HG02678 (cell line): ENCODE measurements around the gene MAML3.

Experiments
- ATAC-seq: cut with Tn5 transposase; IDR thresholded peaks from one replicate; pipeline ENCODE4 v1.9.1; 2021; ENCODE audit warnings: mild to moderate bottlenecking, moderate library complexity; ENCODE audit not compliant: unreplicated experiment

Gene MAML3

DNA sequence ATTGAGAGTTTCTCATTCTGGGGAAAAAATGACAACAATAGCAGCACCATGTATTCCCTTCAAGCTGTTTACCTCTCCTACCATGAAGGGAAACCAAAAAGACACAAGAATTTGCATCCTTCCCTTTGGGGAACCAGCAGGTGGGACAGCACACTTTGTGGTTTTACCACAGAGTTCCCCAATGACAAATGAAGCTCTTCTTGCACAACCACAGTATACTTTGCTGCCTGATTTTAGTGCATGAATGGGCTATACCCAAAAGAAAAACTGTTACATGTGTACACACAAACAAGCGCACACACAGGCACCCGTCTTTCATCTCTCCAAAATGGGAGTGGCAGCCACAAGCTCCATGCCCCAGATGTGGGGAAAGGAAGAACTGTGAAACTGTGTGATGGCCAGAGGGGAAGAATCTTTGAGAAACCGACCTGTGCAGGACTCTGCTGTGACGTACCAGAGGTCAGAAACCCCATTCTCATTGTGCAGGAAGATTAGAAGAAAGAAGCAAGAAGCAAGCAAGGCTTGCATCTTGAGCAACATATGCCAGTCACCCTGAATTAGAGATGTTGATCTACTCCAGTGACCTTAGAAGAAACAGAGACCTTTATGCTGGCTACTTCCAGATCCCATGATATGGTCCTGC lies 2.7 kb upstream of the MAML3 start:
- peak; percentile 79 for ATAC-seq

DNA sequence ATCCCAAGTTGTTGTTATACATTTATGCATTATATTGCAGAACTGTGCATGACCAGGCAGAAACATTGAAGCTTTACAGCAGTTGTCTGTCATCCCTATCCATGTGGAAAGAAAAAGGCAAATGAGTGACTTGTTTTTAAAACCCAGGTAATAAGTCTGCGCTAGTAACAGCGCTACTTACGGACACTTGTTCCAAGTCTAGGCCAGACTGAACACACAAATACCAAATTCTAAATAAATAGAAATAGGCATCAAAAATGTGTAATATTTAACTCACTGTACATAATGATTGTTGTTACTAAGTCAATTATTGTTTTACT lies 548 bp upstream of the MAML3 start:
- ATAC-seq: no peak

DNA sequence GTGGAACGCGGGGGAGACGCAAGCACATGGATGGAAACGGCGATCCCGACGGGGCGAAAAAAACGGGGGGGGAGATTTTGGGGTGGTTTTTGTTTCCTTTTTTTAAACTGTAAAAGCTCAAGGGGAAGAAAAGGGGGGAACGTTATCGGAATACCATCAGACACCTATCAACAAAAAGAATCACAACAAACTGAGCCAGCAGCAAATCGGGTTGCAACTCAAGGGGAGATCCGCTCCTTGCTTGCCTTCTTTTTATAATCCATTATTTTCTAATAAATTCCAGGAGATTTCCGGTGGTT lies 616 bp downstream of the MAML3 start:
- ATAC-seq: no peak

DNA sequence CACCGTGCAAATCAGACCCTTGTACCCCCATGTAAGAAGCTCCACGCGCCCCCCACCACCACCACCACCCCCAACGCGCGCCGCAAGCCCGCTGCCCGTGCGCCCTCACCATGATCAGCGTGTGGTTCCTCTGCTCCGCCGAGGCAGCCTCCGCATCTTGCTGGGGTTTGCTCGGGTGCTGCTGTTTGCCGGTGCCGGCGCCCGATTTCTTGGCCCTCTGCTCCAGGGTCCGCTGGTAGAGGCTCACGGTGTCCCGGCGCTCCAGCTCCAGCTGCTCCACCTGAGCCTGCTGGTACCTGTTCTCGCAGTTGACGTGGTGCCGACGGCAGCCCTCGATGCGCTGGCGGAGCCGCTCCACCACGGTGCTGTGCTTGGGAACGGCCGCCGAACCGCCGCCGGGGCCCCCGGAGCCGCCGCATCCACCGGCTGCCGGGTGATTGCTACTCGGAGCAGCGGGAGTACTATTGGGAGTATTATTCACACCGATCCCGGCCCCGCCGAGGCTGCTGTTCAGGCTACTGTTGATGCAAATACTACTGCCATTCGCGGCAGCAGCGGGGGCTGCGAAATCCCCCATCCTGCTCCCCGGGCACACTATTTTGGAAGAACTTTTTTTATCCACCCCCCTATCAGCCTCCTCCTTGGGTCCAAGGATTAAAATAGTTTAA lies 1.1 kb downstream of the MAML3 start:
- ATAC-seq: no peak

DNA sequence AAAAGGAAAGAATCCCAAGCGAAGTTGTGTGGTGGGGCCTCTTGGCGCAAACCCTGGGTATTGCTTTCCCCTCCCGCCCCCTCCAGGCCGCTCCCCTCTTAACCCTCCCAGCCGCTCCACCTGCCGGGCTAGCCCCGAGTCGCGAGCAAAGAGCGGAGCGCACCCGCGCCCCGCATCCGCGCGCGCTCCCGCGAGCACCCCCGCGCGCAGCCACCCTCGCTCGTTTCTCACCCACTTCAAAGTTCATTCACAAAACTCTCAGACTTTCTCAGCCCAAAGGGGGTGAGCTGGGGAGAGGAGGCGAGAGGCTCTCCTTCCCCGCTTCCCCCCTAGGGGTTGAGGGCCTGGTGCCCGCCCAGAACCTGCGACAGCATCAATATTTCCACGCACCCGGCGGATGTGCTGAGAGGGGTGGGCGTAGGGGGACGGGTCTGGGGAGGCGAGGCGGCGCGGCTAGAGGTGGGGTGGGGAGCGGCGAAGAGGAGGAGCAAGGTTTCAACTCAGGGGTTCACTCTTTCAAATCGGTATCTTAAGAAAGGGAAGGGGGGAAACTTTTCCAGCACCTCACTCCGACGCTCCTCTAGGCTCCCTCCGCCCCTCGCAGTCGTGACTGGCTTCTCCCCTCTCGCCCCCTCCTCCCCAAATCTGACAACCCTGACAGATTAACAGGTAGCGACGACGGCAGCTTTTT lies 1.8 kb downstream of the MAML3 start:
- no peak for ATAC-seq

DNA sequence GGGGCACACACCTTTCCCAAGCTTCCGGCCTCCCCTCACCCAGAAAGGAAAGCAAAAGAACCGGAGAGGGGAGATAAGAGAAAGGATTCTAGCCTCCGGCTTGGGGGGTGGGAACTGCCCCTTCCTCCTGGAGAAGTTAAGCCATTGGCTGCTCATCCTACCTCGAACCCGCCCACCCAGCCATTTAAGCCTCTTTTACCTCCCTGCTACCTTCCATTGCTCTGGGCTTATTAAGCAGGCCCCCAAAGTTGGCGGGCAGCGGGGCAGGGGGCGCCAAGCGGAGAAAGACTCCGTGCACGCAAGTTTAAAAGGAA lies 2.3 kb downstream of the MAML3 start:
- ATAC-seq: no peak

DNA sequence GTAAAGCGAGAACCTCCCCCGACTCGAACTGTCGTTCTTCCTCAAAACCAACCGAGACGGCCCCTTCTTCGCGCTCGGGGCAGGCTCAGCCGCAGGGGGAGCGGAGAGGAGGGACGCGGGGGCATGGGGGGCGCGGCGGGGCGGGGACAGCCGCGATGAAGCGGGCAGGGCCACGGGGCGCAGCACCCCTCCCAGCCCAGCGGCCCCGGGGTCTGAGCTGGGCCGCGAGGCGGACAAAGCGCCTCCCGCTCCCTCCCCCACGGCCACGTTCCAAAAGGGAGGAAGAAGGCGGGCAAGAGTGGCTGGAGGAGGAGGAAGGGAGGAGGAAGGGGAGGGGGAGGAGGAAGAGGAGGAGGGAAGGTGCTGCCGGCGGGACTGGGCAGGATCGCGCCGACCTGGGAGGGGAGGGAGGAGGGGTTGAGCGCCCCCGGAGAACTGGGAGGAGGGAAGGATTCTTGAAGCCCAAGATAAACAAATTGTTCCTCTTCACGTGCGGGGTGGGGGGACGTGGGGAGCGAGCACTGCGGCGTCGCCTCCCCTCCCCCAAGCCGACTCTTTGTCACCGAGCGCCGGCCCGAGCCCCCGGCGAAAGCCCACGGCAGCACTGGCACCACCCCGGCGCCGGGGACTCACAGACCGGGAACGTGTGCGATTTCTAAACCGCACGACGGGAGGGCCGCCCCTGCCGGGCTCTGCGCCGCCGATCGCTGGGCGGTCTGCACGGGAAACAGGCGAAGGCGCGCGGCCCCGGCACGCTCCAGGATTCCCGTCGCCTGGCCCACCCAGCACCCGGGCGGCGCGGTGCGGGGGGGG lies 2.9 kb downstream of the MAML3 start:
- ATAC-seq: no peak

DNA sequence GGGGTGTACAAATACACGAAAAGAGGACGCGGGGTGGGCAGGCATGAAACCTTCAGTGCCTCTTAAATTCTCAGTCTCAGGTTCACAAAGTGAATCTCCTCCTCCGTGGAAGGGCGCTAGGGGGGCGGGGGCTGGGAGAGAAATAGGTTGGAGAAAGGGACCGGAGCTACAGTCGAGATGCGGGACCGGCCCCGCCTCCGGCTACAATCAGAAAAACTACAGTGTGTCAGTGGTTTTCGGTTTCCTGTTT lies 3.4 kb downstream of the MAML3 start:
- ATAC-seq: no peak

DNA sequence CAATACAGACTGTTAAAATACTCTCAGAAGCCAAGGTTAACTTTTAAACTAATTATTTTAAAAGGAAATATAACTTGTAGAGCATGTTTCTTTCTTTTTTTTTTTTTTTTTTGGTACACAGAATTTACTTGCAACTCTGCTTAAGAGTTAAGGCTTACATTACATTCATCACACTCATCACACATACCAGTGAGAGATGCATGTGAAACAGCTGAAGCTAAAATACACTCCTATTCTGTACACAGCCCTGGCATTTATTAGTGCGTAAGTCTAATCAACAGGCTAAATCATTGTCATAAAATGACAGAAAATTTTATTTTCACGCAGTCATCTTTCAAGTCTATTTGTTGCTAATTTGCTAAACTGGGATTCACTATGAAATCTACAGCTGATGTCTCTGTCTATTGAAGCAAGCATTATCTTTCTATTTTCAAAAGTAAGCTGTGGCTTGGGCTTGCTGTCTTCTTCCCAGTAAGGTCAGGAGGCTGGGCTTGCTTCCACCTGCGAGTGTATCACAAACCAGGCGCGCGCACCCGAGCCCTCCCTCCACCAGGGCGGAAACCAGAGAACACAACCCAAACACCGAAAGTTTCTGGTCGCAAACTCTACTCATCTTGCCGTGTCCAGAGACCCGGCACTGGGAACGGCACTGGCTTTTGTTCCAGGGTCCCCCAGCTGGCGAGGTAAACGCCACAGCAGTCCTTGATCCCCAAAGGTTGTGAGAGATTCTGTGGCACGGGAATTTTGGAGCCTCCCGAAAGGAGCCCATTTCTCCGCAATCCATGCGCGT lies 3.9 kb downstream of the MAML3 start:
- no peak for ATAC-seq

DNA sequence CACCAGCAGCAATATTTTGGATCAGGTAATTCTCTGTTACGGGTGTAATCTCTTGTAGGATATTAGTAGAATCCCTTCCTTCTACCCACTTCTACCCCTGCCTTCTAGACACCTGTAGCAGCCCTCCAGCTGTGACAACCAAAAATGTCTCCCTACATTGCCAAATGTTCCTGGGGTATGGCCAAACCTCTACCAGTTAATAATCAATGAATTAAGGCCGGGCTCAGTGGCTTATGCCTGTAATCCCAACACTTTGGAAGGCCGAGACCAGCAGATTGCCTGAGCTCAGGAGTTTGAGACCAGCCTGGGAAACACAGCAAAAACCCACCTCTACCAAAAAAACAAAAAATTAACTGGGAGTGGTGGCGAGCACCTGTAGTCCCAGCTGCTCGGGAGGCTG lies 9.9 kb downstream of the MAML3 start:
- no peak for ATAC-seq

DNA sequence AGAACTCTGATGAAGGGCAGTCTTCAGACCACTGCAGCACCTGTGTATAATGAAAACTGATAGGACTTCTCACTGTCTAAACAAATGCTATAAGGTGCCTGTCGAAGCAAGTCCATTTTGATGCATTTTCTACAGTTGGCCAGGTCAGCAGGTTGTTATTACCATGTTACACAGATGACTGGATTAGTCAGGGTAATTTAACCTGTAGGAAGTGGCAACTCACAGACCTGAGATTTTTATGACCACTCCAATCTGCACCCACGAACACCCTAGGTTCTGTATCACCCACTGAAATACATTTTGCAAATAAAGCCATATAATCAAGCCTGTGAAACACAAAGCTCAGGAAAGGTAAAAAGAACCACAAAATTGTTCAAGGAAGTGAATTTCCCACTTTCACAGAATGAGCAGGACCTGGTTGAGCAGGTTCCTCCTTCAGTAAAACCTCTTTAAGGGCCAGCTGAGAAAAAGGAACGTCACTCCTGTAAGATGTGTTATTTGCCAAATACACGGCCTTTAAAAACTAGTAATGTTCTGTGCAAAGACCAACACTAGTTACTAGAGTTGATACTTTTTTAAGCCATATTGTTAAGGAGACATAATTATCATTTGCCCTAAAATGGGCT lies 12.7 kb downstream of the MAML3 start:
- ATAC-seq: no peak

DNA sequence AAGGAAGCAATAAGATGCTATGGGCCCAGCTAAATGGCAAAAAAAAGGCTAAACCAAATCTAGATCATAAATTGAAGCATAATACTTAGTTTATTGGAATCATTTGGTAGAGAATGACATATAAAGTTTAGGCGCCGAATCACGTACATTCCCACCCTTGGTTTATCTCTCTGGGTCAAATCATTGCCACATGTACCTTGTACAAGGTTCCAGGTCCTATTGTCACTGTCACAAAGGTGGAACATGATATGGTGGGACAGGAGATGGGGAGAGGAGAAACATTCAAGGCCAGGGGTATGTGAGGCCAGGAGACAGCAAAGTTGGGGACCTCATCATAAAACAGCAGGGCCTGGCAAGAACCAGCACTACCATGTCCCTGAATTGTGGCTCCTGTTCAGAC lies 13.4 kb downstream of the MAML3 start:
- no peak for ATAC-seq

DNA sequence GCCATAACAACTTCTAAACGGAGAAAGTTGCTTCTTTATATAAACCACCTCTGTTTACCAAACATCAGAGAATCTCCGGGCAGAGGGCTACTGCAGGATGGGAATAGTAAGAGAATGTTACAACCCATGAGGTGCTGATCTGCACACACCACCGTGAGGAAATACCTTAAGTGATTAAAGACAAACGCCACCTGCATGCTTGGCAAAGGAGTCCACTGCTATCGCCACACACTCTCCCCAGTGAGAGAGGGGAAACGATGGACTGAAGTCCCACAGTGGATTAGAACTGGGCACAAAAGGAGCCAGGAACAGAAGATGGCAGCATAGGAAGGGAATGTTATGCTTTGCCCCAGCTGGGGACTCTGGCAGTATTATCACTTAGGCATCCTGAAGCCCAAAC lies 15.6 kb downstream of the MAML3 start:
- ATAC-seq: no peak

DNA sequence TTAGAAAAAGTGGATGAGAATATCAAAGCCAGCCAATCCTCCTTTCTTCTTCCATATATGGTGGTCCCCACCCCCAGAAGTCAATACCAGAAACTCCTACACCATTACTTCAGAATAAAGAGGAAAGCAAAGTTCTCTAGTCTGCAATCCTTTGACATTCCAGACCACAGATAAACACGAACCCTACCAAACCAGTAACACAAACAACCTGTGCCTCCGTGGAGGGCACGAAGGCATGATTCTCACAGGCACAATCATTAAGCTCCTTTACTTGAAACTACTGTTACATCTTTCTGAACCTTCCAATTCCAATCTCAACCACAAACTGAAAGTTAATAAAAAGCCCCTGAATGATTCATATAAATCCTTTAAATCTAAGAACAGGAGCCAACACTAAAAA lies 16.3 kb downstream of the MAML3 start:
- no peak for ATAC-seq

DNA sequence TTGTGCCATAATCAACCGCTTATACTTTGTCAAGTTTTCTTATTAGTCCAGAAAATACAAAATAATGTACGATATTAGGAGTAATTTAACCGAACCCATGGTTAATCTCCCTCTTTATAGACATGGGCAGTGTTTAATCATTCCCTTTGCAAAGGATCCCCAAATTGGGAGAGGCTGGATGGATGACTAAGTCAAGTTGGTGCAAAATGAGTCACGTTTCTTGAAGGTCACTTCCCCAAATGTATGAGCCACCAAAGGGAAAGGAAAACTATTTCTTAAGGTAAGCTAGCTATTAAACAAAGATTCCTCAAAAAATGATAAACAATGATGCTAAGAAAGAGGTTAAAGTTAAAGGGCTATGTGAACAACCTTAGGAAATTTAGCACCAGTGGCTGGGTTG lies 17.5 kb downstream of the MAML3 start:
- ATAC-seq: no peak

DNA sequence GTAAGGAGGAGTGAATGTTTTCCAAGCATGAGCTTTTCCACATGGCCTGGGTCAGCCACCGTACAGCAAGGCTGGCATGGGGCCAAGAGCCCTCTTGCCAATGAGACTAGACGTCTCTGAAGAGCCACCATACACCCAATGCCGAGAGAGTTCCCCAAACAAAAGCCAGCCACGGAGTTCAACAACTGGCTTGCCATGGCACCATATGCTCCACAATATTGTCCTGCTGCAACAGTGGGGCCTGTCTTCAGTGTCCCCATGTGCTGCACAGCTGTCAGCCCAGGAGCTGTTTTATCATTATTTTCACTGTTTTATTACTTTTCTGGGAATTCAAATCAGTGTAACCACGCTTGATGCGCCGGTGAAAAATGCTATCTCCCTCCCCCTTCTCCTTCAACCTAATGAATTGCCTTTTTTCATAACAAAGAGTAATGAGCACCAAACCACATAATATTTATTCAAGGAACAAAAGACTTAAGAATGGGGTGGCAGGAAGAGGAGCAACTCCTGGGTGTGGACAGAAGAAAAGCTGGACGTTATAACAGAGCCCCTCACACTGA lies 18.4 kb downstream of the MAML3 start:
- ATAC-seq: no peak

DNA sequence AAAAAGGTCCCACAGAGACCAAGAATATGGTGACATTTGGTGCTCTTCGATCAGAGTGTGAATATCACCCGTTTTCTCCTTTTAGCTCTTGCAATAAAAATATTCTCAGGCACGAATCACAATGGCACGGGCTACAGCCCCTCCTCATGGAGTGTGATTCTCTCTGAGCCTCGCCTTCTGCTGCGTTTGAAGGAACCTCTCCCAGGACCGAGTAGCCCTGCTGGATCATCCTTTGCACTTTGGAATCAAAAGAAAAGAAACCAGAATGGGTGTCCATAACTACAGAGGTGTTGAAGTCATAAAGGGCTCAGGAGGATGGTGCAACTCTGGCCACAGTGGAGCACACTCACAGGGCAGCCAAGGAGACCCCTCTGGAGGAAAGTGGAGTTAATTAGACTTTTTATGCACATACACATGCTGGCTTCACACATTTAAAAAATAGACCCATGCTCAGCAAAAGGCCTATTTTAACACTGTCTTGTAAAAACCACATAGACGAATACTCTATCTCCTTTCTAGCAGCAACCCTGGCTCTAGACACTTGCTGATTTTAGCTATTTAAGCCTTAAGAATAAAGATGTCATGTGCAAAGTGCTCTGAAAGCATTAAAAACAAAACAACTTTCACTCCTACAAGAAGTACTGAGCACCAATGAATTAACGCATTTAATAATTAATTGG lies 19.1 kb downstream of the MAML3 start:
- no peak for ATAC-seq

DNA sequence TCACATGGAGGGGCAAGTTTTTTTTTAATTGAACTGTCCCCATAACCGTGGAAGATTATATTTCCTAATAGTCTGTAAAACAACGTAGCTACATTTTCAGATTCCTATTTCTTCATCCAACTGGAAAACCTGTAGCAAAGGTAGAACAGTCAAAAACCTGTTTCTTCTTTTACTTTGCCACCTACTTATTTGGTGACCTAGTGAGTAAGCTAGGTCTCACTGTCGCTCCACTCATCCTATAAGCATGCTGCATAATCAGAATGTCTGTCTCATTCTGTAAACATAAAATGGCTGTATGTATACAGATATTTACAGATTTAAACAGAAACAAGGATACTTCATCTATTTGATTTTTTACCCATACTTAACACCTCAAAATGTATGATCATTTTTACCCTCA lies 20.4 kb downstream of the MAML3 start:
- ATAC-seq: no peak

DNA sequence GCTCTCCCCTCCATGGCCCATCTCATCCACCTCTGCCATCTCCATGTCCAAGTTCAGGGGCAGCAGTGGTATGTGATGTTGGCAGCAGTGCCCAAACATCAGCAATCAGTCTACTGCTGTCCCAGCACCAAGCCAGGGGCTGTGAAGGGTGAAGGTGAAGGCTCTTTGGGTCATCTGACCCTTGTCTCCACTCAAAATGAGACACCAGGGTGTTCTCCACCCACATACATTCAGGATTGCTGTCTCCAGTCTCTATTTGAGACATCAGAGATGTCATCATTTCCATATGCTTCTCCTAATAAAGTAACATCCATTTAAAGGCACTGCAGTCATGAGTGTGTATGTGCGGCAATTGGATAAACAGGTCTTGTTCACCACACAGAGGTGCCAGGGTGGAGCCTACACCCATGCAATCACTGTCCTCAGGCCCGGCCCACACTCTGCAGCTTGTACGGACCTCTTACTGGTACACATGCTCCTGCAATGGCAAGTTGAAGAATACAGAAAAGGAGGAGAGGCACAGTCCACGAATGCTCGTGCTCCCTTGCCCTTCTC lies 22.2 kb downstream of the MAML3 start:
- no peak for ATAC-seq

DNA sequence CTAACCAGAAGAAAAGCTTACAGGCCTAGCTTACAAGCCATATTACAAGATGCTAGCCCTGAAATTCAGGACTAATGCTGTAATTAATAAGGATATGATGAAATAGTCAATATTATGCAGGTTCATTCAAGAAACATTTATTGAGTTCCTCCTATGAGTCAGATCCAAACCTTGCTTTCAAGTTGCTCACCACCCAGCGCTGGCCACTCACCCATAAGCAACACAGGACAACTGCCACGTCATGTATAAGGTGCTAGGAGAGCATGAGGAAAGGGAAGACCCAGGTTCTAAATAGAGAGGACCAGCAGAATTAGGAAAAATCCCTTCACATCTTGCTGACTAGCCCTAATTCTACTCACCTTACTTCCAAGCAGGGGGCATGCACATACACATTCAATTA lies 23.3 kb downstream of the MAML3 start:
- no peak for ATAC-seq
